Naive thymus-derived CD4-positive, alpha-beta T cell (primary cell): ENCODE results near the gene BCL2. TPM values are rescaled to one million over a fixed set of nuclear protein-coding genes. Genes with fewer than 3 reads are reported as not detected.

Experiments used
- ATAC-seq: fragments of 150-1000 bp; cut with Tn5 transposase; 2 replicates; pipeline ENCODE4 v1.10.0; 2021; ENCODE audit warnings: mild to moderate bottlenecking, moderate library complexity
- CTCF ChIA-PET: fragments of 350-600 bp; sonication (Branson Sonifier 250); formaldehyde crosslinking; loops from one replicate; lab custom pipeline; 2021; ENCODE audit warnings: antibody characterized with exemption; lab: Charles Lee
- POLR2A ChIA-PET: fragments of 350-600 bp; sonication (Branson Sonifier 250); formaldehyde crosslinking; loops from one replicate; lab custom pipeline; 2021; ENCODE audit warnings: antibody characterized with exemption, inconsistent platforms; lab: Charles Lee
- DNase-seq, 9 donors: peaks; one replicate each; pipeline versions ENCODE4 v3.0.0 to v3.0.0-alpha.2; 2020 to 2022; ENCODE audit warnings: mixed read lengths in 1 of 9
- H3K27ac ChIP-seq: one replicate; pipeline ENCODE4 v1.7.0; 2013; ENCODE audit warnings: mild to moderate bottlenecking, low read depth, low read length, moderate library complexity
- H3K27me3 ChIP-seq, 2 donors: one replicate each; pipeline ENCODE4 v1.7.0; 2013; ENCODE audit warnings: low read length in 2 of 2, mild to moderate bottlenecking in 2 of 2, moderate library complexity in 2 of 2; ENCODE audit not compliant: control insufficient read depth in 2 of 2, insufficient read depth in 2 of 2
- H3K36me3 ChIP-seq, 3 experiments: 1 replicate in 2 of 3; 2 replicates in 1 of 3; pipeline ENCODE4 v1.7.0; 2013; ENCODE audit warnings: low read length in 3 of 3, mild to moderate bottlenecking in 3 of 3, moderate library complexity in 1 of 3; ENCODE audit not compliant: insufficient read depth in 3 of 3, control insufficient read depth in 2 of 3
- H3K4me1 ChIP-seq, 2 donors: one replicate each; pipeline ENCODE4 v1.7.0; 2013; ENCODE audit warnings: low read length in 2 of 2, mild to moderate bottlenecking in 2 of 2, moderate library complexity in 1 of 2; ENCODE audit not compliant: control insufficient read depth in 2 of 2, insufficient read depth in 2 of 2
- H3K4me3 ChIP-seq: 2 replicates; pipeline ENCODE4 v1.7.0; 2013; ENCODE audit warnings: mild to moderate bottlenecking, low read length
- H3K9me3 ChIP-seq, 3 experiments: 1 replicate in 2 of 3; 2 replicates in 1 of 3; pipeline ENCODE4 v1.7.0; 2013; ENCODE audit warnings: low read length in 3 of 3; ENCODE audit not compliant: control insufficient read depth in 2 of 3
- H3K27ac Mint-ChIP-seq, 9 donors: one replicate each; pipeline ENCODE4 v1.8.0; 2020 to 2022; ENCODE audit warnings: mixed read lengths in 9 of 9, mild to moderate bottlenecking in 8 of 9, moderate library complexity in 5 of 9, inconsistent platforms in 2 of 9
- H3K27me3 Mint-ChIP-seq, 5 donors: one replicate each; pipeline ENCODE4 v1.8.0; 2021 to 2022; ENCODE audit warnings: mixed read lengths in 5 of 5, mild to moderate bottlenecking in 1 of 5
- H3K36me3 Mint-ChIP-seq, 5 donors: one replicate each; pipeline ENCODE4 v1.8.0; 2020 to 2022; ENCODE audit warnings: mixed read lengths in 5 of 5, mild to moderate bottlenecking in 3 of 5, inconsistent platforms in 1 of 5
- H3K4me1 Mint-ChIP-seq, 7 donors: one replicate each; pipeline ENCODE4 v1.8.0; 2020 to 2022; ENCODE audit warnings: mixed read lengths in 7 of 7, mild to moderate bottlenecking in 3 of 7, inconsistent platforms in 1 of 7
- H3K4me3 Mint-ChIP-seq, 10 donors: one replicate each; pipeline ENCODE4 v1.8.0; 2020 to 2022; ENCODE audit warnings: mild to moderate bottlenecking in 10 of 10, mixed read lengths in 10 of 10, moderate library complexity in 6 of 10, inconsistent platforms in 2 of 10
- H3K9me3 Mint-ChIP-seq, 11 donors: one replicate each; pipeline ENCODE4 v1.8.0; 2020 to 2022; ENCODE audit warnings: mixed read lengths in 11 of 11, mild to moderate bottlenecking in 4 of 11, inconsistent platforms in 1 of 11, moderate library complexity in 1 of 11
- intact Hi-C, 2 donors: fragments of 100-400 bp; cut with micrococcal nuclease; formaldehyde crosslinking; loops; one replicate each; pipeline ENCODE4 v1.15.1; 2023
- polyA plus RNA-seq, 2 donors: library from polyadenylated mRNA; unstranded; fragments of 300-500 nt; fragmentation: Illumina TruSeq; gene quantifications; one replicate each; pipeline ENCODE4 v1.2.3, GENCODE V29; 2021
- total RNA-seq, 6 experiments: library from RNA in 5 of 6; stranded (reverse) in 5 of 6; gene quantifications; 1 replicate in 5 of 6; 2 replicates in 1 of 6; pipeline ENCODE4 v1.2.3 and lab custom pipeline; 2021 to 2026

The BCL2 gene
- total and polyA plus RNA-seq, 7 experiments from 2014 or later, result 32.7 to 154 (median 40.1) TPM

- H3K36me3 Mint-ChIP-seq, result peaks cover 11 to 60% (median 54%) of the 10 kb centered on the region in 5 donors
- Histone ChIP-seq H3K27me3 (no peaks in the 10 kb centered on the region), H3K27ac (no peak overlapping the region), H3K9me3 (no peaks in the 10 kb centered on the region), H3K36me3 (peaks cover 0 to 6% (median 0%) of the 10 kb centered on the region in 3 experiments), H3K4me3 (no peak overlapping the region), H3K4me1 (peaks cover 7 to 11% of the 10 kb centered on the region in 2 donors)
- H3K4me1 Mint-ChIP-seq, result peaks cover 24 to 77% (median 74%) of the 10 kb centered on the region in 7 donors
- ChIA-PET CTCF (interaction anchor here (0.7 kb wide), 1 partner anchor 9 kb away, joined by 4 read pairs; no protein-coding TSS in a partner anchor), POLR2A (interaction anchor here (0.6 to 1.6 kb wide), 2 partner anchors 59 to 195 kb away, joined by 3 to 5 read pairs; partner anchors contain the start of gene BCL2)
- H3K27ac Mint-ChIP-seq, result peak overlapping the region in 7 of 9 donors; percentile 17 to 82 (median 65)
- intact Hi-C loops, result loop anchor here in 1 of 2 donors (5.0 kb wide), 1 partner anchor 33 kb away; no protein-coding TSS in a partner anchor
- H3K27me3 Mint-ChIP-seq, result no peaks in the 10 kb centered on the region
- H3K9me3 Mint-ChIP-seq, result peaks cover 0 to 2% (median 0%) of the 10 kb centered on the region in 11 donors
- peak overlapping the region in 5 of 10 donors; percentile 30 to 76 (median 52) for H3K4me3 Mint-ChIP-seq
- DNase-seq (no peak), ATAC-seq (no peak)
Observed at GRCh38 chr18:63259567-63260379, 59.8 kb downstream of the BCL2 start.

- POLR2A ChIA-PET, result interaction anchor here (0.6 to 1.8 kb wide), 7 partner anchors 9 to 86 kb away, joined by 3 to 7 read pairs (median 4); partner anchors contain the start of gene BCL2
- H3K4me3 ChIP-seq, result no peak overlapping the region
- H3K9me3 ChIP-seq, result no peaks in the 10 kb centered on the region
- H3K27me3 ChIP-seq, result no peaks in the 10 kb centered on the region
- intact Hi-C loops, result loop anchor here in 1 of 2 donors (5.0 kb wide), 1 partner anchor 33 kb away; no protein-coding TSS in a partner anchor
- ATAC-seq (no peak), DNase-seq (no peak)
- peaks cover 0 to 6% (median 0%) of the 10 kb centered on the region in 3 experiments for H3K36me3 ChIP-seq
- peak overlapping the region in 6 of 9 donors; percentile 33 to 82 (median 72) for H3K27ac Mint-ChIP-seq
- peaks cover 25 to 82% (median 76%) of the 10 kb centered on the region in 7 donors for H3K4me1 Mint-ChIP-seq
- H3K4me1 ChIP-seq, result peaks cover 7 to 11% of the 10 kb centered on the region in 2 donors
- peaks cover 0 to 4% (median 0%) of the 10 kb centered on the region in 11 donors for H3K9me3 Mint-ChIP-seq
- no peaks in the 10 kb centered on the region for H3K27me3 Mint-ChIP-seq
- H3K36me3 Mint-ChIP-seq, result peaks cover 14 to 63% (median 58%) of the 10 kb centered on the region in 5 donors
- H3K27ac ChIP-seq, result no peak overlapping the region
- CTCF ChIA-PET, result no interaction called here
- H3K4me3 Mint-ChIP-seq, result peak overlapping the region in 8 of 10 donors; percentile 30 to 76 (median 56)
Observed at GRCh38 chr18:63258749-63259566, 60.6 kb downstream of the BCL2 start.

- Mint-ChIP-seq H3K4me1 (peaks cover 38 to 84% (median 80%) of the 10 kb centered on the region in 7 donors), H3K36me3 (peaks cover 17 to 69% (median 65%) of the 10 kb centered on the region in 5 donors), H3K27me3 (no peaks in the 10 kb centered on the region), H3K27ac (peak overlapping the region in 7 of 9 donors; percentile 31 to 88 (median 61)), H3K4me3 (peak overlapping the region in 6 of 10 donors; percentile 1 to 53 (median 23)), H3K9me3 (peaks cover 0 to 7% (median 2%) of the 10 kb centered on the region in 11 donors)
- Histone ChIP-seq H3K36me3 (peaks cover 0 to 6% (median 0%) of the 10 kb centered on the region in 3 experiments), H3K4me3 (no peak overlapping the region), H3K4me1 (peaks cover 7 to 19% of the 10 kb centered on the region in 2 donors), H3K27ac (no peak overlapping the region), H3K27me3 (no peaks in the 10 kb centered on the region), H3K9me3 (no peaks in the 10 kb centered on the region)
- ChIA-PET POLR2A (interaction anchor here (0.8 to 1.8 kb wide), 5 partner anchors 10 to 42 kb away, joined by 3 to 7 read pairs (median 5); no protein-coding TSS in a partner anchor), CTCF (no interaction called here)
- no peak for DNase-seq
- no peak for ATAC-seq
- intact Hi-C loops, result loop anchor here (1.0 to 5.0 kb wide), 2 partner anchors 11 to 35 kb away; no protein-coding TSS in a partner anchor
Observed at GRCh38 chr18:63257453-63257852, 62.1 kb downstream of the BCL2 start.

GRCh38 chr18:63255435-63255834 lies 64.1 kb downstream of the BCL2 start:
- Histone ChIP-seq H3K27me3 (no peaks in the 10 kb centered on the region), H3K4me1 (peaks cover 7 to 23% of the 10 kb centered on the region in 2 donors), H3K4me3 (no peak overlapping the region), H3K27ac (no peak overlapping the region), H3K9me3 (no peaks in the 10 kb centered on the region), H3K36me3 (peaks cover 0 to 6% (median 0%) of the 10 kb centered on the region in 3 experiments)
- Mint-ChIP-seq H3K27ac (peak overlapping the region in 5 of 9 donors; percentile 4 to 49 (median 31)), H3K9me3 (peaks cover 0 to 7% (median 2%) of the 10 kb centered on the region in 11 donors), H3K36me3 (peaks cover 13 to 65% (median 58%) of the 10 kb centered on the region in 5 donors), H3K4me3 (peak overlapping the region in 2 of 10 donors; percentile 8 to 30), H3K27me3 (no peaks in the 10 kb centered on the region), H3K4me1 (peaks cover 38 to 81% (median 76%) of the 10 kb centered on the region in 7 donors)
- CTCF ChIA-PET, result interaction anchor here (0.7 to 1.2 kb wide), 3 partner anchors 18 to 62 kb away, joined by 3 read pairs; no protein-coding TSS in a partner anchor
- POLR2A ChIA-PET, result interaction anchor here (0.6 to 1.4 kb wide), 4 partner anchors 11 to 112 kb away, joined by 3 to 5 read pairs (median 4); no protein-coding TSS in a partner anchor
- intact Hi-C loops, result loop anchor here in 1 of 2 donors (5.0 kb wide), 1 partner anchor 37 kb away; no protein-coding TSS in a partner anchor
- DNase-seq (no peak), ATAC-seq (peak; percentile 45)

- no peaks in the 10 kb centered on the region for H3K9me3 ChIP-seq
- DNase-seq, result no peak
- Mint-ChIP-seq H3K4me1 (peaks cover 40 to 81% (median 76%) of the 10 kb centered on the region in 7 donors), H3K4me3 (peak overlapping the region in 3 of 10 donors; percentile 8 to 32 (median 30)), H3K9me3 (peaks cover 0 to 7% (median 2%) of the 10 kb centered on the region in 11 donors), H3K27me3 (no peaks in the 10 kb centered on the region), H3K27ac (peak overlapping the region in 6 of 9 donors; percentile 16 to 65 (median 33)), H3K36me3 (peaks cover 13 to 66% (median 56%) of the 10 kb centered on the region in 5 donors)
- no peak for ATAC-seq
- H3K27ac ChIP-seq, result no peak overlapping the region
- ChIA-PET CTCF (interaction anchor here (0.7 to 1.2 kb wide), 3 partner anchors 11 to 63 kb away, joined by 3 read pairs; no protein-coding TSS in a partner anchor), POLR2A (interaction anchor here (0.6 to 1.4 kb wide), 9 partner anchors 11 to 106 kb away, joined by 3 to 5 read pairs (median 3); no protein-coding TSS in a partner anchor)
- peaks cover 0 to 6% (median 0%) of the 10 kb centered on the region in 3 experiments for H3K36me3 ChIP-seq
- H3K4me3 ChIP-seq, result no peak overlapping the region
- intact Hi-C loops, result loop anchor here (1.0 to 5.0 kb wide), 4 partner anchors 9 to 62 kb away; partner anchors contain the start of gene BCL2 (in 2 of the 2)
- peaks cover 7 to 23% of the 10 kb centered on the region in 2 donors for H3K4me1 ChIP-seq
- H3K27me3 ChIP-seq, result no peaks in the 10 kb centered on the region
Observed at GRCh38 chr18:63254716-63255399, 64.7 kb downstream of the BCL2 start.
